Coronary artery (tissue), 2 donors: ENCODE measurements around the gene DYSF.
A peak's percentile ranks its signal among the peaks of the same experiment; 100 is the strongest.

Experiments
- DNase-seq: peaks from one replicate; pipeline ENCODE4 v3.0.0-alpha.2; 2017; ENCODE audit warnings: low spot score
- H3K27ac ChIP-seq, 2 donors: fragments of 200-600 bp; sonication (generic); one replicate each; pipeline ENCODE4 v1.5.1; 2016 to 2019
- H3K4me3 ChIP-seq: fragments of 200-600 bp; sonication (generic); 2 replicates; pipeline ENCODE4 v1.5.1; 2016; ENCODE audit warnings: mild to moderate bottlenecking, moderate library complexity
- TF ChIP-seq, protein P1 (sequence below): fragments of 200-600 bp; sonication (generic); IDR thresholded peaks from one replicate; pipeline ENCODE4 v1.5.1; 2019; ENCODE audit warnings: antibody characterized with exemption

The DYSF gene

DNA sequence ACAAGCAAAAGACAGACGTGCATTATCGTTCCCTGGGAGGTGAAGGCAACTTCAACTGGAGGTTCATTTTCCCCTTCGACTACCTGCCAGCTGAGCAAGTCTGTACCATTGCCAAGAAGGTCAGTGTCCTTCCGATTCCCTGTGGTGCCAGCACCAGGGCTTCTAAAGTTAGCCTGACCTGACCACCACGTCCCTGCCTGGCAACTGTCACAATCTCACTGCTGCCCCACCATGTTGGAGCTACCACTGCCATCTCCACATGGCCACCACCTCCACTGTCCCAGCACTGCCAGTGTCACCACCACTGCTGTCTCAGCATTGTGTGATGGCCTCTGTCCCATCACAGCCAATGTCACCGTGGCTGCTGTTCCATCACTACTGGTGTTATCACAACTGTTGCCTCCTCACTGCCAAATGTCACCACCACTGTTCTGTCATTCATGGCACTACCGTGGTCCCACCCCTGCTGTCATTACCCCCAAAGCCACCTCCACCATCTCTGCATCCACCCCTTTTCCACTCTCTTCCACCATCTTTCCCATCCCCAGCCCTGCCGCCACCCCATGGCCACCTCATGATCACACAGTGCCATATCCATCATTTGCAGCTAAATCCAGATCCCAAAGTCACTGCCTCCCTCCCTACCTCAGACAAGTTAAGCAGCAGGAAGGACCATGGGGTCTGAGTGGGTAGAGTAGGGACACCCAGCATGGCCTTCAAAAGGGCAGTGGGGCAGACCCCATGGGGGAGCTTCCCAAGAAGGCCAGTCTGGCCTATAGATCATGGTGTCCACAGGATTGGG, 216.5 kb downstream of the DYSF start:
- Histone ChIP-seq H3K27ac (no peak overlapping the region), H3K4me3 (no peak overlapping the region)
- TF ChIP-seq, protein P1, sequence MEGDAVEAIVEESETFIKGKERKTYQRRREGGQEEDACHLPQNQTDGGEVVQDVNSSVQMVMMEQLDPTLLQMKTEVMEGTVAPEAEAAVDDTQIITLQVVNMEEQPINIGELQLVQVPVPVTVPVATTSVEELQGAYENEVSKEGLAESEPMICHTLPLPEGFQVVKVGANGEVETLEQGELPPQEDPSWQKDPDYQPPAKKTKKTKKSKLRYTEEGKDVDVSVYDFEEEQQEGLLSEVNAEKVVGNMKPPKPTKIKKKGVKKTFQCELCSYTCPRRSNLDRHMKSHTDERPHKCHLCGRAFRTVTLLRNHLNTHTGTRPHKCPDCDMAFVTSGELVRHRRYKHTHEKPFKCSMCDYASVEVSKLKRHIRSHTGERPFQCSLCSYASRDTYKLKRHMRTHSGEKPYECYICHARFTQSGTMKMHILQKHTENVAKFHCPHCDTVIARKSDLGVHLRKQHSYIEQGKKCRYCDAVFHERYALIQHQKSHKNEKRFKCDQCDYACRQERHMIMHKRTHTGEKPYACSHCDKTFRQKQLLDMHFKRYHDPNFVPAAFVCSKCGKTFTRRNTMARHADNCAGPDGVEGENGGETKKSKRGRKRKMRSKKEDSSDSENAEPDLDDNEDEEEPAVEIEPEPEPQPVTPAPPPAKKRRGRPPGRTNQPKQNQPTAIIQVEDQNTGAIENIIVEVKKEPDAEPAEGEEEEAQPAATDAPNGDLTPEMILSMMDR = no peak
- DNase-seq = peak; percentile 63

DNA sequence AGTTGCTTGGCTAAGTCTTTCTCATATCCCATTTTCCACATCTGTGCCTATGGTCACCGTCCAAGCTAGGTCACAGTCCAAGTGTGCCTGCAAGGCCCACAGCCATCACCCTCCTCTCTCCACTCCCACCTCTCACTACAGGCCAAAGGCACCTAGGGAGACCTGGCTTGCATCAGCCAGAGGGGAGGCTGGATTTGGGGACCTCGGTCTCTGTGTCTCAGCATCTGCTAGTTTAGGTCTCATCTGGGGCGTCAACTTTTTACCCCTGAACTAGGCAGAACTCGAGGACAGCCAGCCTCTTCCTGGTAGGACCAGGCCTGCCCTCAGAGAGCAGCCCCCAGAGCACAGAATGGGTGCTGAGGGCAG, 217.1 kb downstream of the DYSF start:
- no peak for DNase-seq
- no peak overlapping the region for H3K4me3 ChIP-seq
- H3K27ac ChIP-seq = no peak overlapping the region
- TF ChIP-seq, protein P1 = no peak

DNA sequence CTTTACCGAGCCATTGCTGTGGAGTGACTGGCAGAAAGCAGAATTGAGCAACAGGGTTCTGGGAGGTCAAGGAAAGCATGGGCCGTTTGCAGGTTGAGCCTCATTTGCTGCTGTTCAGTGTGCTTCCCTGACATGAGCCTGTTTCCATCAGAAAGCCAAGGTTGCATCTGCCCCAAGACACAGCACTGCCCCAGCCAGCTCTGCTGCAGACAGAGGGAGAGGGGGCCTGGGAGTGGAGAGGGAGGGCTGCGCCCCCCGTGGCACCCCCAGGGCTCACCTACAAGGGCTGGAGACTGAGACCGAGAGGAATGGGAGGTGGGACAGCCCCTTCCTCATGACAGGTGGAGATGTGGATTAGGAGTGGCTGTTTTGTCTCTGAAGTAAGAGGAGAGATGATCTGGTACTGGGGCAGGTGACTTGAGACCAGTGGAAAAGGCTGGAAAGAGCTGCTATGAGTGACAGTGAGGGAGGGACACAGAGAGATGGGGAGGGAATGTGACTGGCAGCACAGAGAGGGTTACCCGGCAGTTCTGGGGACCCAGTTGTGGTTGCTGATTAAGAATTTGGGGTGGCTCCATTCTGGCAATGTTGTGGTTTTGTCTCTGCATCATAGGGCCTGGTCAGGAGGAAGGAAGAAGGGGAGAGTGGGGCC, 218.0 kb downstream of the DYSF start:
- no peak overlapping the region for H3K4me3 ChIP-seq
- TF ChIP-seq, protein P1 = no peak
- H3K27ac ChIP-seq = no peak overlapping the region
- DNase-seq = peak; percentile 46

DNA sequence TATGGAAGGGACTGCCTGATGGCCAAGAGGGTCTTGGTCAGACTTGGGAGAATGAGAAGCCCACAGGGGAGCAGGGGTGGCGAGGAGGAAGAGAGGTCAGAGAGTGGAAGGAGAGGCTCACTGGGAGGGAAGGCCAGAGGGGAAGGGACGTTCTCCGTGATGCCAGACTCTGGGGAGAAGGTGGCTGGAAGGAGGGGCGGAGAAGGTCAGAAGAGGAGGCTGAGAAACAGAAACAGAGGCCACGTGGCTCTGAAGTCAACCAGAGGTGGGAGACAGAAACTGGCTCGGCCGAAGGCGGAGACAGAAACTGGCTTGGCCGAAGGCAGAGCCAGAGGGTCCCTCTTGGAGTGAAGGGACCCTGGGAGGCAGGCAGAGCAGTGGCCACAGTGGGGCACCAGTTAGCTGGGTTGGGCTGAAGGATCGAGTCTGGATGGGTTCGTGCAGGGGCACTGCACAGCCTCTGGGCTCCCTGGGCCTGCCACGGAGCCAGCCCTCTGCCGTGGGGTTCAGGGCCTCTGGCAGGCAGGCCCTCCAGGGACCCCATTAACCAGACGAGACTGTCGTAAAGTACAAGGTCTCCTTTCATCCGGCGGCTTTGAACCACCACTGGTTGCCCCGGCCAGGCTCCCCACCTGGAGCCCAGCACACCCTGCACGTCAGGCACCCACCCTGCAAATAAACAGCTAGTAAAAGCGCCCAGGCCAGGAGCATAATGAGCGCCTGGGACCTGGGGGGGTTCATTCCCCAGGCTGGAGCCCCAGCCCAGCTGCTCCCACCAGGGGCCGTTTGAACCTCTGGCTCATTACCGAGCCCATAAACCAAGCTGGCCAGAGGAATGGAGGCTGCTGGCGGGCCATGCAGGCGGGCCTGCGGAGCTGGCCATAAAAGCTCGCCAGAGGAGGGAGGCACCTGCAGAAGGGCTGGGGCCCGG, 218.8 kb downstream of the DYSF start:
- peak; percentile 46 for DNase-seq
- H3K27ac ChIP-seq = no peak overlapping the region
- H3K4me3 ChIP-seq = no peak overlapping the region
- TF ChIP-seq, protein P1 = no peak

DNA sequence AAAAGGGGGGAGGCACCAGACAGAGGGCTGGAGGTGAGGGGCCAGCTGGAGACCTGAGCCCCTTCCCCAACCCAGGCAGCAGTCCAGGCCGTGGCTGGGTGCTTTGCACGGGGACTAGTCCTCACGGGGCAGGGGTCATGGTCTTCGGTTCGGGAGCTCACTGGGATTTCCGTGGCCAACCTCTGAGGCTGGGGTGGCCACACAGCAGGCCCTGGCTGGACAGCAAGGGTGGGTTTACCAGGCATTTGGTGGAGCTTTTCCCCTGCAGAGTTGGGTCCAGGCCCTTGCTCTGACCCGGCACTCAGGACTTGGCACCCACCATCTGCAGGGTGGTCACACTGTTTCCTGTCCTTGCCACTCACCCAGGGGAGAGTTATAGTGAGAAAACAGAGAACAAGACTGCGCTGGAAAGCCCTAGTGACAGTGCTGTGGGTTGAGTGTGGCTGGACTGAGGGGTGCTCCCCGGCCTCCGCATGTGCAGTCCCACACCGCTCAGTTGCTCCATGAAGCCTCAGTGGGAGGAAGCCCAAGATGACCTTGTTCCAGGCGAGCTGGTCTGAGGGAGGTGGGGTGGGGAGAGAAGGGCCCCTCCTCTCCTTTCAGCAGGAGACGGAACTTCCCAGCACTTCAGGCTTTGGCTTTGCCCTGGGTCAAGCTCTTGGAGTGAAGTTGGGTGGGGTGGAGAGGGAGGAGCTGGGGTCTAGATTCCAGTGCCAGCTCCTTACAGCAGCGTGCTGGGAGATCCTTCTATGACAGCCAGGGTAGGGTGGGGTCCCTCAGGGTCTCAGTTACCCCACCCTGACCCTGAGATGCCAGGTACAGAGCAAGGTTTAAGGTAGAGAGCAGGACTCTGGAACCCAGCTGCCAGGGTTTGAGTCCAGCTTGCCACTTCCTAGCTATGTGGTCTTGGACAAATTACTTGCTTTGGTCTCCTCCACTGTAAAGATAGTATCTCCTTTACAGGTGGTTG, 219.8 kb downstream of the DYSF start:
- H3K4me3 ChIP-seq = no peak overlapping the region
- TF ChIP-seq, protein P1 = no peak
- H3K27ac ChIP-seq = no peak overlapping the region
- DNase-seq = peak; percentile 66
